ENCODE results near the gene KRTAP4-1. TPM values are rescaled to one million over a fixed set of nuclear protein-coding genes. Genes with fewer than 3 reads are reported as not detected.
"Not testable (repeated sequence)": the region's sequence is repeated elsewhere in the genome, so short reads cannot be mapped to it uniquely, and the experiment has no call there.

The KRTAP4-1 gene
- total RNA-seq, 1 donor = not detected

- TF ChIP-seq, protein P1, sequence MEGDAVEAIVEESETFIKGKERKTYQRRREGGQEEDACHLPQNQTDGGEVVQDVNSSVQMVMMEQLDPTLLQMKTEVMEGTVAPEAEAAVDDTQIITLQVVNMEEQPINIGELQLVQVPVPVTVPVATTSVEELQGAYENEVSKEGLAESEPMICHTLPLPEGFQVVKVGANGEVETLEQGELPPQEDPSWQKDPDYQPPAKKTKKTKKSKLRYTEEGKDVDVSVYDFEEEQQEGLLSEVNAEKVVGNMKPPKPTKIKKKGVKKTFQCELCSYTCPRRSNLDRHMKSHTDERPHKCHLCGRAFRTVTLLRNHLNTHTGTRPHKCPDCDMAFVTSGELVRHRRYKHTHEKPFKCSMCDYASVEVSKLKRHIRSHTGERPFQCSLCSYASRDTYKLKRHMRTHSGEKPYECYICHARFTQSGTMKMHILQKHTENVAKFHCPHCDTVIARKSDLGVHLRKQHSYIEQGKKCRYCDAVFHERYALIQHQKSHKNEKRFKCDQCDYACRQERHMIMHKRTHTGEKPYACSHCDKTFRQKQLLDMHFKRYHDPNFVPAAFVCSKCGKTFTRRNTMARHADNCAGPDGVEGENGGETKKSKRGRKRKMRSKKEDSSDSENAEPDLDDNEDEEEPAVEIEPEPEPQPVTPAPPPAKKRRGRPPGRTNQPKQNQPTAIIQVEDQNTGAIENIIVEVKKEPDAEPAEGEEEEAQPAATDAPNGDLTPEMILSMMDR (IDR thresholded peaks at IDR 0.05; ENCODE audit: insufficient read depth, low read length) = no peak
- H3K4me3 ChIP-seq (ENCODE audit: low read depth, low read length) = no peak overlapping the region
These were observed 33.2 kb downstream of the KRTAP4-1 start for GRCh38 chr17:41151525-41151924.

DNA sequence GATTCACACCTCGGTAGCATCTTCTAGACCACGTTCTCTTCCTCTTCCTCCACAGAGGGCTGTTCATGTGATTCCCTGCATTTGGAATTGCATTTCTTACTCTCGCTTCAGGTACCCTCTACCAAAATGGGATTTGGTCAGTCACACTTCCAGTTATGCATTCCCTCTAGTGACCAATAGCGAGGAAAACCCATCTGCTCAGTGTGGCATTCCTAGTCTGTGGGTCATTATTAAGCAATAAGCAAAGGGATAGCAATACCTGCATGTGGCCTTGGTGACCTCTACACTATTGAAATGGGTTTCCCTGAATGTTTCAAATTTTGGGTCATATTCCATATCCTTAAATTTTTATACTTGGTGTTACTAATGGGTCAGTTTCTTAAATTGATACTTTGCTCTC lies 34.7 kb downstream of the KRTAP4-1 start:
- TF ChIP-seq, protein P1 (IDR thresholded peaks at IDR 0.05; ENCODE audit: insufficient read depth, low read length) = no peak

More at GRCh38 chr17:41151525-41151924, 33.2 kb downstream of the KRTAP4-1 start:
- DNase-seq (ENCODE audit: low read depth) = no peak

DNA sequence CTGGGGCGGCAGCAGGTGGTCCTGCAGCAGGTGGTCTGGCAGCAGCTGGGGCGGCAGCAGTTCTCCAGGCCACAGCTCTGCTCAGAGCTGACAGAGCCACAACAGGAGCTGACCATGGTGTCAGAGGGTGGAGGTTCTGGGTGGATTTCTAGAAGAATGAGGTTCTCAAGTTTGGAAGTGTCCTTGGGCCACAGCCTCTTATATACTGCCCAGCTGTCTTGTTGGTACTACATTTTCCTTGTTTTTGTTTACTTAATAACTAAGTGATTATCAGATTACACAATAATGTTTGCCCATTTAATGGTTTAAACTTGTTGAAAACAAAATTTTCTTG lies 35.1 kb downstream of the KRTAP4-1 start, which contains the start of gene KRTAP4-5:
KRTAP4-5 (minus strand) TSS at position 174 of the 334 bp plus-strand sequence; CDS start at position 116, 58 bp downstream.
- H3K4me3 ChIP-seq (ENCODE audit: low read depth, low read length) = no peak within 1 kb of the TSS
- no peak for DNase-seq (ENCODE audit: low read depth)
- TF ChIP-seq, protein P1 (IDR thresholded peaks at IDR 0.05; ENCODE audit: insufficient read depth, low read length) = no peak

More for the DNA sequence above, 34.7 kb downstream of the KRTAP4-1 start:
- DNase-seq (ENCODE audit: low read depth) = no peak
- H3K4me3 ChIP-seq (ENCODE audit: low read depth, low read length) = no peak overlapping the region

GRCh38 chr17:41148971-41149651 lies 35.6 kb downstream of the KRTAP4-1 start:
- H3K4me3 ChIP-seq (ENCODE audit: low read depth, low read length); DNase-seq (ENCODE audit: low read depth): not testable (repeated sequence)

DNA sequence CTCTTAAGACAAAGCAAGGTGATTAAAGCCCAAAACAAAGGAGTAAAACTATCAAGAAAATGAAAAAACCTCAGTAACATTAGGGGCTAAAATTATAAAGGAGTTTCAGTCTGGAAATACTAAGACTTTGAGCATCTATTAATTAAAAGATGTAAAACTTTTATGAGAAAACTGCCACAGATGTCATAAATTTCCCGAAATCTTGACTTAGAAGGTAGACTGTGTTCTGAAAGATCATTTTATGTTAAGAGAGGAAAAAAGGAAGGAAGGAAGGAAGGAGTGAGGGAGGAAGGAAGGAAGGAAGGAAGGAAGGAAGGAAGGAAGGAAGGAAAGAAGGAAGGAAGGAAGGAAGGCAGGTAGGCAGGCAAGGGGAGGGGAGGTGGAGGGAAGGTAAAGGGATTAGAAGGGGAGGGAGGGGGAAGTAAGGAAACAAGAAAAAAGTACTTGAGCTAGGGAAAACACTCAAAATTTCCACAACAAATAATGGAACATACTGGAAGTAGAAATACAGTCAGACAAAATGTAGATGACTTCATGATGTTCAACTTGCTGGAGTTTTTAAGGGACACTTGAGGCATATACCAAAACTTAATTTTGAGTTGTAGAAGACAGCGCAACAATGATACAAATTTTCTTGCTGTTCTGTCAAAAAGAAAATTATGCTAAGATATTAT lies 37.0 kb downstream of the KRTAP4-1 start:
- no peak overlapping the region for H3K4me3 ChIP-seq (ENCODE audit: low read depth, low read length)
- TF ChIP-seq, protein P1 (IDR thresholded peaks at IDR 0.05; ENCODE audit: insufficient read depth, low read length) = no peak
- DNase-seq (ENCODE audit: low read depth) = no peak

- TF ChIP-seq, protein P1 (IDR thresholded peaks at IDR 0.05; ENCODE audit: insufficient read depth, low read length) = no peak
- no peak for DNase-seq (ENCODE audit: low read depth)
- no peak overlapping the region for H3K4me3 ChIP-seq (ENCODE audit: low read depth, low read length)
These were observed 39.5 kb downstream of the KRTAP4-1 start for GRCh38 chr17:41145261-41145660.

GRCh38 chr17:41144846-41145245 lies 39.9 kb downstream of the KRTAP4-1 start:
- TF ChIP-seq, protein P1 (IDR thresholded peaks at IDR 0.05; ENCODE audit: insufficient read depth, low read length) = no peak
- no peak for DNase-seq (ENCODE audit: low read depth)
- H3K4me3 ChIP-seq (ENCODE audit: low read depth, low read length) = no peak overlapping the region
